RWPE2 (cell line): ENCODE data around the gene RAPGEF4.

ENCODE experiments used
- ATAC-seq: fragments of 200-7000 bp; cut with Tn5 transposase; 3 replicates; pipeline ENCODE4 v1.9.1; 2021; ENCODE audit warnings: low read depth
- DNase-seq: peaks from one replicate; pipeline ENCODE4 v3.0.0-alpha.2; 2020; ENCODE audit warnings: low spot score
- H3K27ac ChIP-seq: fragments of 450-650 bp; 2 replicates; pipeline ENCODE4 v1.5.1; 2017; ENCODE audit warnings: mild to moderate bottlenecking; ENCODE audit not compliant: poor library complexity, severe bottlenecking
- H3K27me3 ChIP-seq: fragments of 250-450 bp; sonication (Bioruptor Pico); 2 replicates; pipeline ENCODE4 v1.5.1; 2021; ENCODE audit warnings: mild to moderate bottlenecking, moderate library complexity; ENCODE audit not compliant: insufficient read depth, poor library complexity, severe bottlenecking
- H3K36me3 ChIP-seq: fragments of 250-450 bp; sonication (Bioruptor Pico); 2 replicates; pipeline ENCODE4 v1.5.1; 2020; ENCODE audit warnings: low read depth, mild to moderate bottlenecking, moderate library complexity
- H3K4me1 ChIP-seq: fragments of 250-450 bp; sonication (Bioruptor Pico); 2 replicates; pipeline ENCODE4 v1.5.1; 2021; ENCODE audit warnings: mild to moderate bottlenecking, moderate library complexity; ENCODE audit not compliant: insufficient read depth, poor library complexity, severe bottlenecking
- H3K4me3 ChIP-seq: fragments of 250-450 bp; sonication (Bioruptor Pico); 2 replicates; pipeline ENCODE4 v1.5.1; 2021; ENCODE audit warnings: mild to moderate bottlenecking, moderate library complexity; ENCODE audit not compliant: severe bottlenecking
- H3K9me3 ChIP-seq: fragments of 250-450 bp; sonication (Bioruptor Pico); 2 replicates; pipeline ENCODE4 v1.5.1; 2021; ENCODE audit warnings: mild to moderate bottlenecking, moderate library complexity; ENCODE audit not compliant: severe bottlenecking
- TF ChIP-seq, protein P1 (sequence below): fragments of 450-650 bp; IDR thresholded peaks from one replicate; pipeline ENCODE4 v1.5.1; 2017; ENCODE audit warnings: mild to moderate bottlenecking, moderate library complexity; ENCODE audit not compliant: poor library complexity, severe bottlenecking

RAPGEF4 gene

GRCh38 chr2:173079973-173080860 lies 344.6 kb downstream of the RAPGEF4 start:
- Histone ChIP-seq H3K27me3 (no peaks in the 10 kb centered on the region), H3K9me3 (no peaks in the 10 kb centered on the region), H3K4me1 (peaks cover 28% of the 10 kb centered on the region), H3K36me3 (peaks cover 12% of the 10 kb centered on the region), H3K27ac (peak overlapping the region; percentile 74), H3K4me3 (no peak overlapping the region)
- DNase-seq: no peak
- TF ChIP-seq, protein P1, sequence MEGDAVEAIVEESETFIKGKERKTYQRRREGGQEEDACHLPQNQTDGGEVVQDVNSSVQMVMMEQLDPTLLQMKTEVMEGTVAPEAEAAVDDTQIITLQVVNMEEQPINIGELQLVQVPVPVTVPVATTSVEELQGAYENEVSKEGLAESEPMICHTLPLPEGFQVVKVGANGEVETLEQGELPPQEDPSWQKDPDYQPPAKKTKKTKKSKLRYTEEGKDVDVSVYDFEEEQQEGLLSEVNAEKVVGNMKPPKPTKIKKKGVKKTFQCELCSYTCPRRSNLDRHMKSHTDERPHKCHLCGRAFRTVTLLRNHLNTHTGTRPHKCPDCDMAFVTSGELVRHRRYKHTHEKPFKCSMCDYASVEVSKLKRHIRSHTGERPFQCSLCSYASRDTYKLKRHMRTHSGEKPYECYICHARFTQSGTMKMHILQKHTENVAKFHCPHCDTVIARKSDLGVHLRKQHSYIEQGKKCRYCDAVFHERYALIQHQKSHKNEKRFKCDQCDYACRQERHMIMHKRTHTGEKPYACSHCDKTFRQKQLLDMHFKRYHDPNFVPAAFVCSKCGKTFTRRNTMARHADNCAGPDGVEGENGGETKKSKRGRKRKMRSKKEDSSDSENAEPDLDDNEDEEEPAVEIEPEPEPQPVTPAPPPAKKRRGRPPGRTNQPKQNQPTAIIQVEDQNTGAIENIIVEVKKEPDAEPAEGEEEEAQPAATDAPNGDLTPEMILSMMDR: no peak
- ATAC-seq: peak; percentile 82

DNA sequence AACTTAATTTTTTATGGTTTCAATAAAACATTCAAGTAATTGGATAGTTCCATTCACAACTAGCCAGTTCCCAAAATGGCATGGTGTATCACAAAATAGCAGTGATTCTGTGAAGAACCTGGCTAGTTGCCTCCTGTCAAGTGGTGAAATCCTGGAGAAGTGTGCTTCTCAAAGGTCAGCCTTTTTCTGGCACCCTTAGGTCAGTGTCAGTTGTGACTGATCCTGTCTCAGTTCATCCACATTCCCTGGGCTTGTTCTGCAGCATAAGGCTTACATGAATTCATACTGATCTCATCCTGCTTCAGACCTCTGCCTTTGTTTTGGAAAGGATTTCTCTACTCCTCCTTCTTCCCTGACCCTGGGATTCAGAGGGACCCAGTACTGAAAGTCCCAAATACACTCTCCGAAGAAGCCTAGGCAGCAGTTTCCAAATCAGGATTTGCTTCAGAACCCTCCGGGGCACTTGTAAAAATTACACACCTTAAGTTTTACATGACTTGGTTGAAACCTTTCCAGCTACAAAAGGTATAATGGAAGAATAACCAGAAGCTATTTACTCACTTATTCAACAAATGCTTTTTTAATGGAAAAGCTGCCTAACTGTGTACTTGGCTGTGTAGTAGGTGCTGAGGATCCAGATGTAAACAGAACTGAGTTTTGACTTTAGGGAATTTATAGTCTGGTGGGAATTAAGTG lies 351.0 kb downstream of the RAPGEF4 start:
- Histone ChIP-seq H3K36me3 (peaks cover 21% of the 10 kb centered on the region), H3K27ac (peak overlapping the region; percentile 11), H3K27me3 (no peaks in the 10 kb centered on the region), H3K9me3 (no peaks in the 10 kb centered on the region), H3K4me3 (no peak overlapping the region), H3K4me1 (no peaks in the 10 kb centered on the region)
- ATAC-seq: peak; percentile 58
- TF ChIP-seq, protein P1: no peak
- DNase-seq: no peak

DNA sequence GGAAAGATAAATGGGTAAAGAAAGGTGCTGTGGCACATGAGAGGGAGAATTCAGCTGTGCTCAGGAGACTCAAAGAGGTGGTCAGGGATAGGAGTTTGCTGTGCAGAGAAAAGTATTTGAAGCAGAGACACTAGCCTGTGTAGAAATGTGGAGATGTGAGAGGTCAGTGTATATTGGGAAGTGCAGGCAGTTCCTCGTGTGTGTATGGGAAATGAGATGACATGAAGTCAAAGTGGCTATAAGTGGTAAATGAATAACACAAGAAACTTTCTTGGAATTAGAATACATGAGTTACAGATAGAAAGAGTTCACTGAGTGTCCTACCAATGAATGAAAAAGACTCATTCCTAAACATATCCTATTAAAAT lies 351.6 kb downstream of the RAPGEF4 start:
- Histone ChIP-seq H3K27me3 (no peaks in the 10 kb centered on the region), H3K9me3 (no peaks in the 10 kb centered on the region), H3K4me1 (no peaks in the 10 kb centered on the region), H3K27ac (no peak overlapping the region), H3K36me3 (peaks cover 27% of the 10 kb centered on the region), H3K4me3 (no peak overlapping the region)
- TF ChIP-seq, protein P1: no peak
- DNase-seq (no peak), ATAC-seq (no peak)

GRCh38 chr2:173087793-173088496 lies 352.3 kb downstream of the RAPGEF4 start:
- ATAC-seq (no peak), DNase-seq (no peak)
- H3K27ac ChIP-seq: no peak overlapping the region
- no peak overlapping the region for H3K4me3 ChIP-seq
- H3K9me3 ChIP-seq: no peaks in the 10 kb centered on the region
- peaks cover 34% of the 10 kb centered on the region for H3K36me3 ChIP-seq
- H3K27me3 ChIP-seq: no peaks in the 10 kb centered on the region
- peaks cover under 1% of the 10 kb centered on the region for H3K4me1 ChIP-seq
- TF ChIP-seq, protein P1: no peak
